ENCODE data around the gene CACNG6. TPM values are rescaled to one million over a fixed set of nuclear protein-coding genes. Genes with fewer than 3 reads are reported as not detected.

Gene CACNG6
- total RNA-seq, 4 donors from 2014 or later = 1.4 TPM; not detected in 3

- no peaks in the 10 kb centered on the region for H3K9me3 ChIP-seq
- 90 to 92% methylated on average over 6 to 8 of the region's 8 CpGs for WGBS, 2 donors
- H3K4me1 ChIP-seq = peaks cover 0 to 9% (median 0%) of the 10 kb centered on the region in 3 donors
- TF ChIP-seq POLR2A (IDR thresholded peaks at IDR 0.05) = no peak
- TF ChIP-seq, protein P1, sequence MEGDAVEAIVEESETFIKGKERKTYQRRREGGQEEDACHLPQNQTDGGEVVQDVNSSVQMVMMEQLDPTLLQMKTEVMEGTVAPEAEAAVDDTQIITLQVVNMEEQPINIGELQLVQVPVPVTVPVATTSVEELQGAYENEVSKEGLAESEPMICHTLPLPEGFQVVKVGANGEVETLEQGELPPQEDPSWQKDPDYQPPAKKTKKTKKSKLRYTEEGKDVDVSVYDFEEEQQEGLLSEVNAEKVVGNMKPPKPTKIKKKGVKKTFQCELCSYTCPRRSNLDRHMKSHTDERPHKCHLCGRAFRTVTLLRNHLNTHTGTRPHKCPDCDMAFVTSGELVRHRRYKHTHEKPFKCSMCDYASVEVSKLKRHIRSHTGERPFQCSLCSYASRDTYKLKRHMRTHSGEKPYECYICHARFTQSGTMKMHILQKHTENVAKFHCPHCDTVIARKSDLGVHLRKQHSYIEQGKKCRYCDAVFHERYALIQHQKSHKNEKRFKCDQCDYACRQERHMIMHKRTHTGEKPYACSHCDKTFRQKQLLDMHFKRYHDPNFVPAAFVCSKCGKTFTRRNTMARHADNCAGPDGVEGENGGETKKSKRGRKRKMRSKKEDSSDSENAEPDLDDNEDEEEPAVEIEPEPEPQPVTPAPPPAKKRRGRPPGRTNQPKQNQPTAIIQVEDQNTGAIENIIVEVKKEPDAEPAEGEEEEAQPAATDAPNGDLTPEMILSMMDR (IDR thresholded peaks at IDR 0.05) = no peak
- DNase-seq = no peak
- no peak overlapping the region for H3K4me3 ChIP-seq
- H3K27me3 ChIP-seq = peaks cover 0 to 38% (median 0%) of the 10 kb centered on the region in 4 donors
- H3K27ac ChIP-seq = no peak overlapping the region
- intact Hi-C loops (cut with DNase I) = loop anchor here (10.0 kb wide), 1 partner anchor 177 kb away; no protein-coding TSS in a partner anchor
- no peaks in the 10 kb centered on the region for H3K36me3 ChIP-seq
Measured at GRCh38 chr19:54021363-54021762, 29.9 kb downstream of the CACNG6 start.

GRCh38 chr19:54021932-54022331 is 30.5 kb downstream of the CACNG6 start:
- H3K27me3 ChIP-seq = peaks cover 0 to 40% (median 0%) of the 10 kb centered on the region in 4 donors
- H3K27ac ChIP-seq = no peak overlapping the region
- TF ChIP-seq, protein P1 (IDR thresholded peaks at IDR 0.05) = no peak
- no peak for TF ChIP-seq POLR2A (IDR thresholded peaks at IDR 0.05)
- no peak overlapping the region for H3K4me3 ChIP-seq
- intact Hi-C loops (cut with DNase I) = loop anchor here (10.0 kb wide), 1 partner anchor 177 kb away; no protein-coding TSS in a partner anchor
- 87 to 94% methylated on average over 9 to 10 of the region's 13 CpGs for WGBS, 2 donors
- no peaks in the 10 kb centered on the region for H3K9me3 ChIP-seq
- H3K4me1 ChIP-seq = peaks cover 0 to 9% (median 0%) of the 10 kb centered on the region in 3 donors
- H3K36me3 ChIP-seq = no peaks in the 10 kb centered on the region
- DNase-seq = no peak

GRCh38 chr19:54023191-54023590 is 31.8 kb downstream of the CACNG6 start:
- 40 to 49% methylated on average over 3 of the region's 3 CpGs for WGBS, 2 donors
- no peak for DNase-seq
- H3K36me3 ChIP-seq = no peaks in the 10 kb centered on the region

GRCh38 chr19:54024660-54025059 is 33.2 kb downstream of the CACNG6 start:
- intact Hi-C loops (cut with DNase I) = loop anchor here (5.0 to 10.0 kb wide), 2 partner anchors 122 to 180 kb away; no protein-coding TSS in a partner anchor
- Histone ChIP-seq H3K9me3 (no peaks in the 10 kb centered on the region), H3K4me3 (no peak overlapping the region), H3K27ac (no peak overlapping the region), H3K4me1 (peaks cover 0 to 9% (median 0%) of the 10 kb centered on the region in 3 donors), H3K27me3 (peaks cover 0 to 55% (median 0%) of the 10 kb centered on the region in 4 donors), H3K36me3 (no peaks in the 10 kb centered on the region)
- TF ChIP-seq POLR2A (IDR thresholded peaks at IDR 0.05) = no peak
- TF ChIP-seq, protein P1 (IDR thresholded peaks at IDR 0.05) = no peak
- 75 to 83% methylated on average over 9 of the region's 9 CpGs for WGBS, 2 donors
- DNase-seq = no peak

More at GRCh38 chr19:54023191-54023590, 31.8 kb downstream of the CACNG6 start:
- no peak overlapping the region for H3K27ac ChIP-seq
- TF ChIP-seq POLR2A (IDR thresholded peaks at IDR 0.05) = no peak
- TF ChIP-seq, protein P1 (IDR thresholded peaks at IDR 0.05) = no peak
- intact Hi-C loops (cut with DNase I) = loop anchor here (10.0 kb wide), 1 partner anchor 178 kb away; no protein-coding TSS in a partner anchor
- no peaks in the 10 kb centered on the region for H3K9me3 ChIP-seq
- peaks cover 0 to 9% (median 0%) of the 10 kb centered on the region in 3 donors for H3K4me1 ChIP-seq
- no peak overlapping the region for H3K4me3 ChIP-seq
- peaks cover 0 to 48% (median 0%) of the 10 kb centered on the region in 4 donors for H3K27me3 ChIP-seq

- WGBS, 2 donors = 55 to 59% methylated on average over 7 of the region's 7 CpGs
- TF ChIP-seq, protein P1 (IDR thresholded peaks at IDR 0.05) = no peak
- no peak for TF ChIP-seq POLR2A (IDR thresholded peaks at IDR 0.05)
- DNase-seq = no peak
Measured at GRCh38 chr19:54026656-54027055, 35.2 kb downstream of the CACNG6 start.

More at GRCh38 chr19:54026656-54027055, 35.2 kb downstream of the CACNG6 start:
- Histone ChIP-seq H3K4me1 (peaks cover 0 to 9% (median 0%) of the 10 kb centered on the region in 3 donors), H3K4me3 (no peak overlapping the region), H3K9me3 (no peaks in the 10 kb centered on the region), H3K36me3 (no peaks in the 10 kb centered on the region), H3K27ac (no peak overlapping the region), H3K27me3 (peaks cover 0 to 72% (median 0%) of the 10 kb centered on the region in 4 donors)
- intact Hi-C loops (cut with DNase I) = loop anchor here (5.0 to 10.0 kb wide), 2 partner anchors 124 to 182 kb away; no protein-coding TSS in a partner anchor
